Pancreas (tissue), 10 donors: ENCODE measurements around the gene DNAH17. TPM values are rescaled to one million over a fixed set of nuclear protein-coding genes. Genes with fewer than 3 reads are reported as not detected.

Source experiments
- ATAC-seq, 4 donors: fragments of 200-7000 bp; cut with Tn5 transposase; one replicate each; pipeline versions ENCODE4 v1.8.0 to v1.9.1; 2020; ENCODE audit warnings: mild to moderate bottlenecking in 4 of 4, moderate library complexity in 4 of 4
- DNase-seq, 6 donors: peaks; one replicate each; pipeline ENCODE4 v3.0.0-alpha.2; 2020
- FAIRE-seq: peaks from 2 replicates; lab custom pipeline; 2012; peaks lifted over from hg19 to GRCh38; lab: Jason Lieb, UNC
- H3K27ac ChIP-seq, 4 donors: fragments of 200-600 bp; sonication (generic); 1 replicate in 3 of 4; 2 replicates in 1 of 4; pipeline versions ENCODE4 v1.5.0 to v1.8.0; 2020
- H3K27me3 ChIP-seq, 4 donors: fragments of 200-600 bp; one replicate each; pipeline ENCODE4 v1.8.0; 2021
- H3K36me3 ChIP-seq, 3 donors: fragments of 200-600 bp; sonication (generic) in 1 of 3; one replicate each; pipeline versions ENCODE4 v1.5.0 to v1.8.0; 2020 to 2021
- H3K4me1 ChIP-seq, 3 donors: fragments of 200-600 bp; one replicate each; pipeline ENCODE4 v1.8.0; 2021
- H3K4me3 ChIP-seq, 4 donors: fragments of 200-600 bp; sonication (generic) in 2 of 4; one replicate each; pipeline versions ENCODE4 v1.5.0 to v1.8.0; 2020 to 2021
- H3K9me3 ChIP-seq, 4 donors: fragments of 200-600 bp; one replicate each; pipeline ENCODE4 v1.8.0; 2021
- WGBS, 2 donors: extraction: QIAGEN DNeasy Blood & Tissue Kit; methylation state at CpG; one replicate each; pipeline ENCODE4 v1.1.7; 2013; 5-methylcytosine and 5-hydroxymethylcytosine counted together
- intact Hi-C, 3 donors: fragments of 100-400 bp; cut with DNase I; formaldehyde crosslinking; loops; one replicate each; pipeline versions ENCODE4 v1.11.1 to v1.14.2; 2022
- polyA plus RNA-seq, 2 donors: library from polyadenylated mRNA; stranded (reverse); fragments of 200-250 nt; gene quantifications; one replicate each; pipeline ENCODE4 v1.2.3, GENCODE V29; 2013
- total RNA-seq, 6 donors: library from RNA; stranded (reverse); fragmentation: NEBNext Ultra II Directional in 4 of 6; extraction: Animal tissue kit (Norgen Biotek cat#: 25700) in 4 of 6; gene quantifications; one replicate each; pipeline versions ENCODE4 v1.2.1 to v1.2.4, GENCODE V29; 2021 to 2023
- TF ChIP-seq, protein P1 (sequence below), 4 donors: fragments of 200-600 bp; sonication (generic) in 3 of 4; IDR thresholded peaks; one replicate each; pipeline versions ENCODE4 v1.5.0 to v1.8.0; 2021; ENCODE audit warnings: antibody characterized with exemption in 4 of 4
- donor health status: healthy with polysubstance abuse.
- donor health status: DM: no; HTN: no; CAD: no; lungs with moderate emphysema.
- donor health status: DM: no; HTN: no; CAD: no.
- donor health status: control.
- donor health status: control.
- donor health status: Bipolar disorder and iron deficiency.
- donor health status: DM: yes; HTN: yes; CAD: no.
- donor health status: DM: no; HTN: no; CAD: no.
- donor health status: DM: no; HTN: no; CAD: no.
- donor health status: DM: yes; HTN: yes; CAD: no.

Gene DNAH17
- total and polyA plus RNA-seq, 8 donors = 0.02 to 0.08 (median 0.03) TPM; not detected in 5

DNA sequence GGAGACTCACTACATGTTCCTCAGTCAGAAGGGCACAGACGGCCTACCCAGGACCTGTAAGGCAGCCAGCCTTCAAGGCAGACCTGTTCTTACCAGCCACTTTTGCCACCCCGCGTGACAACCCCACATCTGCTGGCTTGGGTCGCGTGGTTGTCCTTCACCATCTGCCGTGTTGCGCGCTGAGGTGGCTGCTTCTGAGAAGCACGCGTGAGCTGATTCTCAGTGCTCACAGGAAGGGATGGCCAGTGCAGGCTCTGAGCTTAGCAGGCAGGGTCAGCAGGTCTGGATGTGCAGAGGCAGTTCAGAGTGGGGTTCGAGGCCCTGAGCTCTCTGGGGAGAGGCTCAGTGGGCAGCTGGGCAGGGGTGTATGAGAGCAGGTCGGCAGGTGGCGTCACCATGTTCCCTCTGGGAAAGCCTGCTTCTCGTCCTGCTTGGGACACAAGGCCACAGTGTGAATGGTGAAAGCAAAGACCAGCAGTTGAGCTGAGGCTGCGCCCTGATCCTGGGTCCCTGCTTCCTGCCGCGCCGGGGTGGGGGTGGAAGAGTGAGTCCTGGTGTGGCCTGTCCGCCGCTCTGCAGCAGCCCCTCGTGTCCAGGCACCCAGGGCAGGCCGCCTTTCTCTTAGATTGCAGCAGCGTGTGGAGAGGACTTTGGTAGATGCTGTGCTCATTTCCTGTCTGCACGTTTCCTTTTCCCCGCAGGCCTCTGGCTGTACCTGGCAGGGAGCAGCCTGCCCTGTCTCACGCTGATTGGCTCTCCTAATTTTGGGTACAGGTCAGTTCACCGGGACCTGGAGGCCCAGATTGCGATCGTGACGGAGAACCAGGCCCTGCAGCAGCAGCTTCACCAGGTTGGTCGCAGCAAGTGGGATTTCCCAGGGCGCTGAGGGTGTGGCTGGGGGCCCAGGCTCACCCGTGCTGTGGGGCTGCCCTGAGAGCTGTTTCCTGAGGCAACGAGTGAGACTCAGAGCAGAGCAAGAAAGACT lies 162.7 kb downstream of the DNAH17 start:
- intact Hi-C loops = loop anchor here in 1 of 3 donors (5.0 kb wide), 1 partner anchor 52 kb away; the partner anchor contains the start of gene SOCS3
- peaks cover 0 to 2% (median 0%) of the 10 kb centered on the region in 3 donors for H3K36me3 ChIP-seq

DNA sequence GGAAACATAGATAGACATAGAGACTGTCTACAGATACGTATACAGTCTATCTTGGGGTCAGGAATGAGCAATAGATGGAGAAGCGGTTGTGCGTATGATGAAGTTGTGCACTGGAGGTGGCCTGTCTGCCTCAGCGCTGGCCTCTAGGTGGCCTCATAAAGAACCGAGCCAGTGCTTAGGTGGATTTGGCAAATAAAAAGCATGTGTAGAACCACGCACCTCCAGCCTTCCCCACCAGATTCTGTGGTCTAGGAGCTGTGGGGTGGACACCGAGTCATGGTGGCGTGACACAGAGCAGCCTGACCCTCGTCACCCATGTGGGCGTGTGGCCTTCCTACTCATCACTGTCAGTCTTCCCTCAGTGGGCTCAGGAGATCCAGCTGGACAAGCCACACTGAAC lies 164.8 kb downstream of the DNAH17 start:
- no peak for ATAC-seq
- Histone ChIP-seq H3K36me3 (no peaks in the 10 kb centered on the region), H3K27me3 (no peaks in the 10 kb centered on the region), H3K27ac (peak overlapping the region in 1 of 4 donors; percentile 44), H3K4me3 (no peak overlapping the region), H3K4me1 (peaks cover 12 to 24% (median 16%) of the 10 kb centered on the region in 3 donors), H3K9me3 (no peaks in the 10 kb centered on the region)
- DNase-seq = no peak
- intact Hi-C loops = no loop called here
- TF ChIP-seq, protein P1, sequence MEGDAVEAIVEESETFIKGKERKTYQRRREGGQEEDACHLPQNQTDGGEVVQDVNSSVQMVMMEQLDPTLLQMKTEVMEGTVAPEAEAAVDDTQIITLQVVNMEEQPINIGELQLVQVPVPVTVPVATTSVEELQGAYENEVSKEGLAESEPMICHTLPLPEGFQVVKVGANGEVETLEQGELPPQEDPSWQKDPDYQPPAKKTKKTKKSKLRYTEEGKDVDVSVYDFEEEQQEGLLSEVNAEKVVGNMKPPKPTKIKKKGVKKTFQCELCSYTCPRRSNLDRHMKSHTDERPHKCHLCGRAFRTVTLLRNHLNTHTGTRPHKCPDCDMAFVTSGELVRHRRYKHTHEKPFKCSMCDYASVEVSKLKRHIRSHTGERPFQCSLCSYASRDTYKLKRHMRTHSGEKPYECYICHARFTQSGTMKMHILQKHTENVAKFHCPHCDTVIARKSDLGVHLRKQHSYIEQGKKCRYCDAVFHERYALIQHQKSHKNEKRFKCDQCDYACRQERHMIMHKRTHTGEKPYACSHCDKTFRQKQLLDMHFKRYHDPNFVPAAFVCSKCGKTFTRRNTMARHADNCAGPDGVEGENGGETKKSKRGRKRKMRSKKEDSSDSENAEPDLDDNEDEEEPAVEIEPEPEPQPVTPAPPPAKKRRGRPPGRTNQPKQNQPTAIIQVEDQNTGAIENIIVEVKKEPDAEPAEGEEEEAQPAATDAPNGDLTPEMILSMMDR (IDR thresholded peaks at IDR 0.05) = no peak
- no peak for FAIRE-seq
- WGBS, 2 donors = 90 to 91% methylated on average over 10 of the region's 10 CpGs

More for the DNA sequence above, 162.7 kb downstream of the DNAH17 start:
- no peak for ATAC-seq
- DNase-seq = peak in 1 of 6 donors; percentile 45
- H3K27me3 ChIP-seq = no peaks in the 10 kb centered on the region
- H3K27ac ChIP-seq = peak overlapping the region in 1 of 4 donors; percentile 78
- no peaks in the 10 kb centered on the region for H3K9me3 ChIP-seq
- TF ChIP-seq, protein P1 (IDR thresholded peaks at IDR 0.05) = no peak
- 87 to 88% methylated on average over 34 of the region's 34 CpGs for WGBS, 2 donors
- H3K4me3 ChIP-seq = no peak overlapping the region
- FAIRE-seq = no peak
- peaks cover 0 to 11% (median 3%) of the 10 kb centered on the region in 3 donors for H3K4me1 ChIP-seq

DNA sequence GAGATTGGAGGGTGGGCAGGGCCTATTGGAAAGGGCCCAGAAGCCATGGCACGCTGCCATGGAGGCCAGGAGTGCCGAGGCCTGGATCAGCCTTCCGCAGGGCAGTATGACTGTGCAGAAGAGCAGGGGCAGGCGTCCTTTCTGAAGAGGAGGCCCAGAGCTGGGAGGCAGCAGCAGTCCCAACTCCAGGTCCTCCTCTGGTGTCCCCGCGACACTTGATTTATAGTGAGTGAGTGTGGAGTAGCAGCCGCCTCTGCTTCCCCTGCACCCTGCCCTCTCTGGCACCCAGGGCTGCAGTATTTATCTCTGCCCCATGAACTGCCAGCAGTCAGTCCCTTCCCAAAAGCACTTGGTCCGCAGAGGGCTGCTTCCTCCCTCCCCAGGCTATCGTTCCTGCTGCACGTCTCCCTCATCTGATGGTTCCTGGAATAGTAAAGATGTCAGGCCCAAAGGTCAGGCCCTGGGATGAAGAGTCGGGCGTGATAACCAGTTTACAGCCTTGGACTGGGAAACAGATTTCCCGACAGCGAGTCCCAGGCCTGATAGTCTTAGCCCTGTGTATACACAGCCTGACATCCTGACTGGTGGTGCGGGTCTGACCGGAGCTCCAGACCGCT lies 165.8 kb downstream of the DNAH17 start:
- no peaks in the 10 kb centered on the region for H3K27me3 ChIP-seq
- 84 to 86% methylated on average over 17 of the region's 17 CpGs for WGBS, 2 donors
- H3K9me3 ChIP-seq = no peaks in the 10 kb centered on the region
- DNase-seq = no peak
- intact Hi-C loops = no loop called here
- no peak for FAIRE-seq
- no peak overlapping the region for H3K4me3 ChIP-seq
- H3K27ac ChIP-seq = no peak overlapping the region
- TF ChIP-seq, protein P1 (IDR thresholded peaks at IDR 0.05) = no peak
- H3K36me3 ChIP-seq = no peaks in the 10 kb centered on the region
- no peak for ATAC-seq
- peaks cover 12 to 23% (median 16%) of the 10 kb centered on the region in 3 donors for H3K4me1 ChIP-seq

DNA sequence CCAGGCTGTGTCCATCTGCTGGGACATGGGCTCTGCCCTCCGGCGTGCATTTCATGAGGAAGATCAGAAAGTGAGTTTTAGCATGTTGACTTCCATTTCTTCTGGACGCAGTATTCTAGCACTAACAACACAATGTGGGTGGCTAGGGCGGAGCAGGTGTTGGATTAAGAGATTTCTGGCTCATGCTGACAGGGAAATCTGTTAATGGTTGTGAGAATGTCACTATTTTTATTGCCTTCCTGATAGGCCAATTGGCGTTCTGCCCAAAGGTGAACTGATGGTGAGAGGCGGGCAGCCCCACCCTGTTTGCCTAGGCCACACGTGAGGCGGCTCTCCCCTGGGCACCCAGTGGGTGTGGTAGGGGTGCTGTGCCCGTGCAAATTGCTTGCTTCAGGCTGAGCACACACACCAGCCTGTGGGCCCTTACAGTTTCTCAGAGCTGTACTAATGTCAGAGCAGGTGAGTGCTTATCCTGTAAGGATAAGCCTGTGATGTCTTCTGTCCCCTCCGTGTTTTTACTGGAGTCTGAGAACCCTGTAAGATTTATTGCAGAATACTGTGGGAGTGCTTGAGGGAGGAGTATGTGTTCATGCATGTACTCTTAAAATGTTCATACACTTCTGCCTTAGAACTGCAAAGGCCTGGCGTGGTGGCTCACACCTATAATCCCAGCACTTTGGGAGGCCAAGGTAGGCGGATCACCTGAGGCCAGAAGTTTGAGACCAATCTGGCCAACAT lies 167.8 kb downstream of the DNAH17 start:
- peak in 4 of 6 donors; percentile 74 to 77 (median 76) for DNase-seq
- no peak for FAIRE-seq
- Histone ChIP-seq H3K27me3 (no peaks in the 10 kb centered on the region), H3K4me3 (no peak overlapping the region), H3K9me3 (no peaks in the 10 kb centered on the region), H3K4me1 (peaks cover 12 to 16% (median 13%) of the 10 kb centered on the region in 3 donors), H3K36me3 (no peaks in the 10 kb centered on the region), H3K27ac (peak overlapping the region in 3 of 4 donors; percentile 11 to 24 (median 22))
- intact Hi-C loops = no loop called here
- 25 to 33% methylated on average over 12 of the region's 12 CpGs for WGBS, 2 donors
- TF ChIP-seq, protein P1 (IDR thresholded peaks at IDR 0.05) = no peak
- ATAC-seq = peak; percentile 62 to 85 (median 80)
